ENCODE results near the gene SNX9. TPM values are rescaled to one million over a fixed set of nuclear protein-coding genes. Genes with fewer than 3 reads are reported as not detected.

SNX9 gene
- total RNA-seq, 2 experiments from 2014 or later = 39.8 to 40.1 TPM

DNA sequence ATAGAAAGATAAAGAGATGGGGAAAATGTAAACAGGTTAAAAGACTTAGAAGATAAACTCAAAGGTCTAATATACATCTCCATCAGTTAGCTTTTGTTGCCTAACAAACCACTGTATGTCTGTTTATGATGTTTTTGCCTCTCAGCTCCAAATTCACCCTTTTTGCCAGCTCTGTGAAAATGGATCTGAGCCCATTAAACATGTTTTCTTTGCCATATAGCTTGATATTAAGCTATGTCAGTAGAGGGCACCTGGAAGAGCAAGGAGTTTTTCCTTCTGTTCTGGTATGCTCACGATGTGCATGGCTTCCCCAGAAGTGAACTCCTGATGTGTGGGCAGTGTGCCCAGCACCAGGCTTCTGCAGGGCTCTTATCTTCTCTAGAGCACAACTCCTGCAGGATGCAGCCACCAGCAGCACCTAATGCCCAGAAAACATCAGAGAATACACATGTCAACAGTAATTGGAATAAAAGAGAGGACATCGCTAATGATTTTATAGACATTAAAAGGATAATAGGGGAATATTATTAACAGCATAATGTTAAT, 14.6 kb upstream of the SNX9 start:
- POLR2A ChIA-PET = no interaction called here

DNA sequence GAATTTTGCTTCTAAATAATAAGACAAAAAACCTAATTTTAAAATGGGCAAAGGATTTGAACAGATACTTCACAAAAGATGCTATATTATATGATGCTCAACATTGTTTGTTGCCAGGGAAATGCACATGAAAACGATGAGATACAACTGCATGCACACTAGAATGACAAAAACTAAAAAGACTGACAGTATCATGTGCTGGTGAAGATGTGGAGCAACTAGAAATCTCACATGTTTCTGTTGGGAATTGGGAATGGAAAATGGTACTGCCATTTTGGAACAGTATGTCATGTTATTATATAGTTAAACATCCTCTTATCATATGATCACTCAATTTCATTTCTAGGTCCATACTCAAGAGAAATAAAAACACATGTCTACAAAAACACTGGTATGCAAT, 13.4 kb upstream of the SNX9 start:
- peaks cover 23% of the 10 kb centered on the region for H3K27me3 Mint-ChIP-seq
- H3K4me1 Mint-ChIP-seq = peaks cover 8% of the 10 kb centered on the region
- POLR2A ChIA-PET = no interaction called here
- peaks cover 8% of the 10 kb centered on the region for H3K36me3 Mint-ChIP-seq (ENCODE audit: low read depth)
- no peak for DNase-seq
- no peak overlapping the region for H3K27ac Mint-ChIP-seq
- CTCF ChIA-PET = no interaction called here
- H3K9me3 Mint-ChIP-seq = peaks cover 13% of the 10 kb centered on the region
- H3K4me3 Mint-ChIP-seq = no peak overlapping the region

More for the DNA sequence above, 14.6 kb upstream of the SNX9 start:
- no peak for DNase-seq
- Mint-ChIP-seq H3K27ac (no peak overlapping the region), H3K4me3 (no peak overlapping the region), H3K9me3 (peaks cover 13% of the 10 kb centered on the region), H3K36me3 (ENCODE audit: low read depth) (peaks cover 8% of the 10 kb centered on the region), H3K4me1 (peaks cover 11% of the 10 kb centered on the region), H3K27me3 (peaks cover 25% of the 10 kb centered on the region)
- CTCF ChIA-PET = interaction anchor here (0.9 to 1.0 kb wide), 3 partner anchors 44 to 65 kb away, joined by 3 to 7 read pairs (median 4); no protein-coding TSS in a partner anchor

DNA sequence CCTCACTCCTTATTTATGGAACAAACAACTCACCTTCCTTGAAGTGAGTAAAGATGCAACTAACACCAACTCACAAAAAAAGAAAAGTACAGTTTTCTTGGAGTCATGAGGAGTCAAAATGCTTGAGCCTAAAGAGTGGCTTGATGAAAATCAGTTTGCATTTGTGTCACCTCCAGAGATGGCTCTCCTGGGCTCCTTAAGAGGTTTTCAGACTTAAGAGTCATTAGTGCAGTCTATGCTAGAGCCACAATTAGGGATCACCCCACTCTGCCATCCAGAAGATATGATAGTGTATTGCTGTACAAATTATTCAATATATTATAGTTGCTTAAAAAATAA, 11.9 kb upstream of the SNX9 start:
- peaks cover 13% of the 10 kb centered on the region for H3K9me3 Mint-ChIP-seq
- ChIA-PET POLR2A (no interaction called here), CTCF (no interaction called here)
- peaks cover 7% of the 10 kb centered on the region for H3K4me1 Mint-ChIP-seq
- no peak overlapping the region for H3K4me3 Mint-ChIP-seq
- H3K27me3 Mint-ChIP-seq = peaks cover 23% of the 10 kb centered on the region
- H3K36me3 Mint-ChIP-seq (ENCODE audit: low read depth) = peaks cover 5% of the 10 kb centered on the region
- no peak for DNase-seq
- H3K27ac Mint-ChIP-seq = no peak overlapping the region

DNA sequence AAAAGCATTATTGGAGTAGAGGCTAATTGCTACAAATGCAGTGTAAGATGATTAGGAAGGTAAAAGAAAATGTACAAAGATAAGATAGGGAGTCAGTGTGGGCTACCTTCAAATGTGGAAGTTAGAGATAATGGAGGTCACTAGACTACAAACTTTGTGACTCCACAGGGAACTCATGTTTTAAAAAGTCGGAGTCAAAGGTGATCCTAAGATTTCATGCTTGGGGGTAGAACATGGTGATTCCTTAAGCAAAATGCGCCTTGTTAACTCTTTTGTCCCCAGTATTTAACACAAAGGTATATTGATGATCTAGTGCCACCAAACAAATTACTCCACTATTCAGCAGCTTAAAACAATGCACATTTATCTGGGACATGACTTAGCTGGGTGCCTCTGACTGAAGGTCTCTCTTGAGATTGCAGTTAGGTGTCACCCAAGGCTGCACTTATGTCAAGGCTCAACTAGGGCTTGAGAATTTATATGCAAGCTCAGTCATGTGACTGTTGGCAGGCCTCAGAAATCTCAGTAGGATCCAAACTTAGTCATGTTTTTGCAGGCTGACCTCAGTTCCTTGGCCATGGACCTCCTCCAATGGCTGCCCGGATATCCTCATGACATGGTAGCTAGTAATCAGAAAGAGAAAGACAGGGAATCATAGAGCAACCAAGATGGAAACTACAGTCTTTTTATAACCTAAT, 11.4 kb upstream of the SNX9 start:
- Mint-ChIP-seq H3K27ac (no peak overlapping the region), H3K27me3 (peaks cover 26% of the 10 kb centered on the region), H3K4me1 (peaks cover 7% of the 10 kb centered on the region), H3K36me3 (ENCODE audit: low read depth) (peaks cover 5% of the 10 kb centered on the region), H3K4me3 (no peak overlapping the region), H3K9me3 (peaks cover 13% of the 10 kb centered on the region)
- CTCF ChIA-PET = interaction anchor here (1.3 kb wide), 1 partner anchor 62 kb away, joined by 5 read pairs; no protein-coding TSS in a partner anchor
- POLR2A ChIA-PET = no interaction called here
- no peak for DNase-seq

DNA sequence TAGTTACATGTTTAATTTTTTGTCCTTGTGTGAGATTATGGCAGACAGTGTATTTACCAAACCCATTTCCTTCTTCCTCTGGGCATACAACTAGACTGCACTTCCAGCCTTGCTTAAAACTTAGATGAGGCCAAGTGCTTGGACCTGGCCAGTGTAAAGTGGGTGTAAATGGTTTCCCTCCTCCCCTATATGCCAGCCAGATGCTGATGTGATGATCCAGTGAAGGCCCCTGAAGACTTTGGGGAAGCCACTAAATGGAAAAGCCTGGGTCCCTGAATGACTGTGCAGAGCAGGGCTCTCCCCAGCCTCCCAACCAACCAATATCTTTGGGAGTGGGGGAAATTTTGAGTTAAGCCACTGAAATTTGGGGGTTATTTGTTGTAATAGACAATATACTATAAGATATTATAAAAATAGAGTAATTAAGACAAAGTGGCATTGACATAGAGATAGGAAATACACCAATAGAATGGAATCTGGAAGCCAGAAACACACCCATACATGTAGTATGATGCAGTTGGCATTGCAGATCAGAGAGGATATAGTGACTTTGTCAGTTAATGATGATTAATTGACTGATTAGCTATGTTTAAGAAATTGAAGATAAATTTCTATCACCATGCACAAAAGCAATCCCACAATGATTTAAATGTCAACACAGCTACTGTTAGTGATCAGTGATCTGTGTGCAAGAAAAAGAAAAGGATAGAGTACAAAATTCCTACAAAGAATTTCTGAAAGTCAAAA, 10.4 kb upstream of the SNX9 start:
- ChIA-PET CTCF (interaction anchor here (1.3 kb wide), 1 partner anchor 61 kb away, joined by 5 read pairs; no protein-coding TSS in a partner anchor), POLR2A (interaction anchor here (1.2 kb wide), 1 partner anchor 12 kb away, joined by 3 read pairs; no protein-coding TSS in a partner anchor)
- peaks cover 10% of the 10 kb centered on the region for H3K9me3 Mint-ChIP-seq
- no peak overlapping the region for H3K4me3 Mint-ChIP-seq
- H3K4me1 Mint-ChIP-seq = peaks cover 7% of the 10 kb centered on the region
- H3K27me3 Mint-ChIP-seq = peaks cover 26% of the 10 kb centered on the region
- no peak overlapping the region for H3K27ac Mint-ChIP-seq
- peaks cover 3% of the 10 kb centered on the region for H3K36me3 Mint-ChIP-seq (ENCODE audit: low read depth)
- no peak for DNase-seq

DNA sequence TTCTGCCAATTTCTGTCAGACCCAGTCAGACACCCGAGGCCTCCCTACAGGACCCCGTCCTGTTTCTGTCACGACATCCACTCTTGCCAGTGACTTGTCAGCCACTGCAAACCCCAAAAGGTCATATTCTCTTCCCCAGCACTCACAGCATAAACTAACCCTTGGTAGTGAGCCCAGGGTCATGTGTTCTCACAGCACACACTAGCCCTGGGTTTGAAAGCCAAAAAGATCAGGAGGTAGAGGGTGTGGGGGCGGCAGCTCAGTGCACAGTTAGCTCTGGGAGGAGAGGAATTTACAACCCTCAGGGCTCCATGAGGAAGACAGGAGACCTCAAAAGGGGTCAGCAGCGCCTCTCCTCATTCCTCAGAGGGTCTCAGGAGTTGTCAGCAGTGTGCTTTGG, 9.9 kb upstream of the SNX9 start:
- POLR2A ChIA-PET = interaction anchor here (1.2 kb wide), 1 partner anchor 13 kb away, joined by 3 read pairs; no protein-coding TSS in a partner anchor
- H3K27me3 Mint-ChIP-seq = peaks cover 27% of the 10 kb centered on the region
- H3K4me1 Mint-ChIP-seq = peaks cover 7% of the 10 kb centered on the region
- peaks cover 3% of the 10 kb centered on the region for H3K36me3 Mint-ChIP-seq (ENCODE audit: low read depth)
- H3K9me3 Mint-ChIP-seq = peaks cover 10% of the 10 kb centered on the region
- H3K27ac Mint-ChIP-seq = no peak overlapping the region
- H3K4me3 Mint-ChIP-seq = no peak overlapping the region
- CTCF ChIA-PET = no interaction called here
- DNase-seq = no peak

DNA sequence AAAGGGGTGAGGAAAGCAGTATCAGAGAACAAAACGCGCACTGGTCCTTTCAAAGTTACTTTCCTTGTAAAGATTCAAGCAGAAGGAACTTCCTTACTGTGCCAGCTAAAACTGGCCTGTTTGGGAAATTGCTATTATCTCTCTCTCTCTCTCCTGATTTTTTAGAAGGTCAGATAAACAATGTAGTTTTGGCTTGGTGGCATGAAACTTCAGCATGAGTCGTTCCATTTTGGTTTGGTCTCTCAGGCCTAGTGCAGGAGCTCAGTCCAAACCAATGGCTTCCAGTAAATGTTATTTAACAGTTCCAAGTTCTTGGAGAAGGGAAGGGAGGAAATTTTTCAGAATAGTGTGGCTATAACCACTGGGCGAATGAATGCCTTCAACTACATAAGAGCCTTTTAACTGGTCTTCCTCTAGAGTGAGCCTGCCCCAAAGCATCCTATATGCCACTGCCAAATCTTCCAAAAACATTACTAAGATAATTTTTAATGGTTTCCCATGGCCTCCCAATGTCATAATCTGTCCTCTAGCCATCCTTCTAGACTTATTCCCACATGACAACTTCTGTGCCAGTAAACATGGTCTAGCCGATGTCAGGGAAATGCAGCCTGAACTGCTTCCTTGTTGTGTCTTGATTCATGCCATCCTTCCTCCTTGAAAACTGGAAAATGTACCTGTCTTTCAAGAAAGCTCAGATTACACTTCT, 9.1 kb upstream of the SNX9 start:
- H3K36me3 Mint-ChIP-seq (ENCODE audit: low read depth) = no peaks in the 10 kb centered on the region
- POLR2A ChIA-PET = no interaction called here
- H3K9me3 Mint-ChIP-seq = peaks cover 6% of the 10 kb centered on the region
- DNase-seq = no peak
- peaks cover 29% of the 10 kb centered on the region for H3K27me3 Mint-ChIP-seq
- peaks cover 7% of the 10 kb centered on the region for H3K4me1 Mint-ChIP-seq
- H3K27ac Mint-ChIP-seq = no peak overlapping the region
- CTCF ChIA-PET = no interaction called here
- H3K4me3 Mint-ChIP-seq = no peak overlapping the region

DNA sequence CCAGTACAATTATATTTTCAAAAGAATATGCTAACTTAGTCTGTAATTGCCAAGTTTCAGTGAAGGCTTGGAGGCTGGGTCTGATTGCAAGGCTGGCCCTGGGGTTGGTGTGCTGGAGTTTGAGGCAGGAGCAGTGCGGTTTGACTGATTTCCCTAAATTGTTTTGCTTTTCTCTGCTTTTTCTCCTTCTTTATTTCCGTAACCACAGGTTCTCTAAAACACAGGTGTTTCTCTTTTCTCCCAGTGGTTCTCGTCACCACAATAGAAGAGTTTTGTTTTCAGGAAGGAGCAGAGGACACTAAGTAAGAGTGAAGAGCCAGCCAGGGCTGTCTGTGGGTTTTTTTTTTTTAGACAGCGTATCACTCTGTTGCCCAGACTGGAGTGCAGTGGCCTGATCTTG, 8.2 kb upstream of the SNX9 start:
- H3K27ac Mint-ChIP-seq = no peak overlapping the region
- no peaks in the 10 kb centered on the region for H3K9me3 Mint-ChIP-seq
- no peaks in the 10 kb centered on the region for H3K36me3 Mint-ChIP-seq (ENCODE audit: low read depth)
- H3K4me3 Mint-ChIP-seq = no peak overlapping the region
- POLR2A ChIA-PET = interaction anchor here (1.6 kb wide), 1 partner anchor 53 kb away, joined by 3 read pairs; no protein-coding TSS in a partner anchor
- H3K4me1 Mint-ChIP-seq = peaks cover 7% of the 10 kb centered on the region
- H3K27me3 Mint-ChIP-seq = peaks cover 30% of the 10 kb centered on the region
- CTCF ChIA-PET = no interaction called here
- no peak for DNase-seq

DNA sequence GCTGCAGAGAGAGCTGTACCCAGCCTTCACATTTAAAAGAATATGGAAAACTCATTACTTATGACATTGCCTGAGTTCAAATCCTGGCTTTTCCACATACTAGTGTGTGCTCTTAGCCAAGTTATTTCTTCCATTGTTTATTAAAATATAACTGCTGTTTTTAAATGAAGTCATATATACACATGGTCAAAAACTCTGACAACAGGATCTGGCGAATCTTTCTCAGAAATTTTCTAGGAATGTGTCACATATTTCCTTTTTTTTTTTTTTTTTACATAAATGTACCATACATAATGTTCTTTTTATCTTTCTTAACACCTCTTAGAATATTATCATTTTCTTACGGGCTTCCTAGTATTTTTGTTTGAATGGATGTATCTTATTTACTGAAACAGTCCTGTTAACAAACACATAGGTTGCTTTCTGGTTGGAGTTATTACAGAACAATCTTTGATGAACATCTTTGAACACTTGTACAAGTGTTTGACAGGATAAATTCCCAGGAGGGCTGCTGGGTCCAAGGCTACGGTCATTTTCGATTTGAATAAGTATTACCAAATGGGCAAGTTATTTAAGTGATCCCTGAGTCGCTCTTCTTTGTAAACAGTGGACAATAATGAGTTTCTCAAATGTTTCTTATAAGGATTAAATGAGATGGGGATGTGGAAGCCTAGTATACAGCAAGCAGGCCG, 1.6 kb upstream of the SNX9 start:
- DNase-seq = no peak
- peak overlapping the region; percentile 64 for H3K4me3 Mint-ChIP-seq
- H3K4me1 Mint-ChIP-seq = peaks cover 23% of the 10 kb centered on the region
- H3K9me3 Mint-ChIP-seq = no peaks in the 10 kb centered on the region
- CTCF ChIA-PET = no interaction called here
- H3K36me3 Mint-ChIP-seq (ENCODE audit: low read depth) = peaks cover 23% of the 10 kb centered on the region
- no peak overlapping the region for H3K27ac Mint-ChIP-seq
- H3K27me3 Mint-ChIP-seq = peaks cover 39% of the 10 kb centered on the region
- POLR2A ChIA-PET = interaction anchor here (1.0 kb wide), 1 partner anchor 21 kb away, joined by 3 read pairs; no protein-coding TSS in a partner anchor

DNA sequence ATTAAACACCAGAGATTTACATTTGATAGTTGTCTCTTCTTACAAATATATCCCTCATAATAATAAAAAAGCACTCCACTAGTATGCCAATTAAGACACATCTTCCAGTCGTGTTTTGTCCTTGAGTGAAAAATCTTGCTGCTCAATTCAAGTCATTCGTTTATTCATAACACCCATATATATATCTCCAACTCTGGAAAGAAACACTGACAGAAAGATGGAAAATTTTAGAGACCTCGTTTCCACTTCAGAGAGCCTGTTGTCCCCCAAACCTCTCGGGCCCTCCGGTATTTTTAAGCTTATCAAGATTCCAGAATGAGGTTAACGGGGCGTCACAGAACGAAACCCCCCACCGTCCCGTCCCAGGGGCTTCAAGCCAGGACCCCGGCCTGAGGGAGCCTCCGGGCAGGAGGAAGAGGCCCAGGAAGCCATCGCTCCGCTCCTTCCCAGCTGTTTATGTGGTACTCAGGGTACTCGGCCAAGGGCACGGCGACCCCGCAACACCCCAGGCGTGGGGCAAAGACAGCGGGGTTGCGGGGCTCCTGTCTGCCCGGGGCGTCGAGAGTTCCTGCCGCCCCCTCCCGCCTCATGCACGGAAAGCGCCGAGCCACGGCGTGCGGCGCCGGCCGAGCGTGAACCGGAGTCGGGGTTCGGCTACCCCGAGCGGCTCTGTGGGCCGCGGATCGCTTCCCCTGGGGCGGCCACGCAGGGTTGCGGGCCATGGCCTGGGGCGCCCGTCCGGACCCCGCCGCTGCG, 623 bp upstream of the SNX9 start:
- peak overlapping the region; percentile 31 for H3K27ac Mint-ChIP-seq
- peak overlapping the region; percentile 64 for H3K4me3 Mint-ChIP-seq
- peaks cover 35% of the 10 kb centered on the region for H3K27me3 Mint-ChIP-seq
- CTCF ChIA-PET = interaction anchor here (0.8 kb wide), 1 partner anchor 66 kb away, joined by 3 read pairs; no protein-coding TSS in a partner anchor
- H3K9me3 Mint-ChIP-seq = no peaks in the 10 kb centered on the region
- H3K36me3 Mint-ChIP-seq (ENCODE audit: low read depth) = peaks cover 23% of the 10 kb centered on the region
- POLR2A ChIA-PET = interaction anchor here (0.8 to 1.0 kb wide), 2 partner anchors 22 to 67 kb away, joined by 3 read pairs; no protein-coding TSS in a partner anchor
- peaks cover 23% of the 10 kb centered on the region for H3K4me1 Mint-ChIP-seq
- no peak for DNase-seq

DNA sequence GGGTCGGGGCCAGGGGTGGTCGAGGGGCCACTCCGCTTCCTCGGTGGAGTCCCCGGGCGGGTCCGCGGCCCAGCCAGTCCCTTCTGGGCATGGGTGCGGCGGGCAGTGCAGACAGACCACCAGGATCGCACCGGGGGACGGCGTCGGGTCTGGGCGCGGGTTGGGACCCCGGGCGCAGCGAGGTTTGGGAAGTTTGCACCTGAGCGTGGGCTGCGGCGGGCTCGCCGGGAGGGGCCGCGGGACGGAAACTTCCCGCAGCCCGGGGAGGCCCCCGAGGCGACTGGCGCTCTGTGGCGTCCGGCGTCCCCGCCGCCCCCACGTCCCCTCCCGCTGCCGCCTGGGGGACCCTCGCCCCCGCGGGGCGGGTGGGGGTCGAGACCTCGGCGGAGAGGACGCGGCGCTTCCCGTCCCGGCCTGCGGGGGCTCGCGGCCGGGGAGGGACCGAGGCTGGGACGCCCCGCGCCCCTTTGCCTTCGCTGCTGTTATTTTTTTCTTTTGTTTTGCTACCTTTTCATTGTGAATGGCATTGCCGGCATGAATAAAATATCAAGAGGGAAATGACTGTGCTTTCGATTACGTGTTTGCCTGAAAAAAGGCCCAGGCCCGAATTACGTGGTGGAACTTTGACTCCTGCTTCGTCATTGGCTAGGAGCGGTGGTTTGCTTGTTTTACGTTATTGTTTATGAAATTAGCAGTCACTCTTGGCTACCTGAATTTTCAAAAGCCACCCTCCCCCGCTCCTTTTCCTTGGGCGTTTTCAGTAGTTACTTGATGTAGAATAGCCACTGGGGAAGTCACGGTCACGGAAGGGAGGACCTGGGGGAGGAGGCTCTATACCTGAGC, 703 bp downstream of the SNX9 start:
- Mint-ChIP-seq H3K36me3 (ENCODE audit: low read depth) (peaks cover 27% of the 10 kb centered on the region), H3K27me3 (peaks cover 29% of the 10 kb centered on the region), H3K4me1 (peaks cover 25% of the 10 kb centered on the region), H3K9me3 (no peaks in the 10 kb centered on the region), H3K27ac (peak overlapping the region; percentile 82), H3K4me3 (peak overlapping the region; percentile 86)
- peak; percentile 82 for DNase-seq
- POLR2A ChIA-PET = interaction anchor here (1.0 kb wide), 2 partner anchors 61 to 62 kb away, joined by 3 read pairs; no protein-coding TSS in a partner anchor
- CTCF ChIA-PET = interaction anchor here (1.0 kb wide), 1 partner anchor 67 kb away, joined by 3 read pairs; no protein-coding TSS in a partner anchor
